GM18909 (cell line): Measurements from ENCODE around the gene MVB12B.

Source experiments
- ATAC-seq: cut with Tn5 transposase; IDR thresholded peaks from one replicate; pipeline ENCODE4 v1.9.1; 2021; ENCODE audit warnings: mild to moderate bottlenecking; ENCODE audit not compliant: unreplicated experiment, poor library complexity

MVB12B gene

DNA sequence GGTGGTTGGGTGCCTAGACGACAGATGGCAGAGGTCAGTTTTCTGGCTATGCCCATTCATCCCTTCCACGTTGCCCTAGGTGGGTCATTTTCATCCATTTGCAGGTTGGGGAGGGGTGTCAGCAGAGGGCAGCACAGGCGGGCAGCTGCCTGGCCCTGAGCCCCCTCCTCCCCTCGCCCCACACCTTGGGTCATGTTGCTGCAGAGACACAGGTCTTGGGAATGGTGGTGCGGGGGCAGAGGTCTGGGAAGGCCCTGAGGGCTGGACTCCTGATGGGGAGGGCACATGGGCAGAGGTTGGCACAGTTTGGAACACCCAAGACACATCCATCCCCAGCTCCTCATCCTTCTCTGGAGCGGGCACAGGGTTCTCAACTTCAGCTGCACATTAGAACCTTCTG lies 183.9 kb downstream of the MVB12B start:
- no peak for ATAC-seq

GRCh38 chr9:126511411-126511810 lies 184.8 kb downstream of the MVB12B start:
- ATAC-seq = no peak

DNA sequence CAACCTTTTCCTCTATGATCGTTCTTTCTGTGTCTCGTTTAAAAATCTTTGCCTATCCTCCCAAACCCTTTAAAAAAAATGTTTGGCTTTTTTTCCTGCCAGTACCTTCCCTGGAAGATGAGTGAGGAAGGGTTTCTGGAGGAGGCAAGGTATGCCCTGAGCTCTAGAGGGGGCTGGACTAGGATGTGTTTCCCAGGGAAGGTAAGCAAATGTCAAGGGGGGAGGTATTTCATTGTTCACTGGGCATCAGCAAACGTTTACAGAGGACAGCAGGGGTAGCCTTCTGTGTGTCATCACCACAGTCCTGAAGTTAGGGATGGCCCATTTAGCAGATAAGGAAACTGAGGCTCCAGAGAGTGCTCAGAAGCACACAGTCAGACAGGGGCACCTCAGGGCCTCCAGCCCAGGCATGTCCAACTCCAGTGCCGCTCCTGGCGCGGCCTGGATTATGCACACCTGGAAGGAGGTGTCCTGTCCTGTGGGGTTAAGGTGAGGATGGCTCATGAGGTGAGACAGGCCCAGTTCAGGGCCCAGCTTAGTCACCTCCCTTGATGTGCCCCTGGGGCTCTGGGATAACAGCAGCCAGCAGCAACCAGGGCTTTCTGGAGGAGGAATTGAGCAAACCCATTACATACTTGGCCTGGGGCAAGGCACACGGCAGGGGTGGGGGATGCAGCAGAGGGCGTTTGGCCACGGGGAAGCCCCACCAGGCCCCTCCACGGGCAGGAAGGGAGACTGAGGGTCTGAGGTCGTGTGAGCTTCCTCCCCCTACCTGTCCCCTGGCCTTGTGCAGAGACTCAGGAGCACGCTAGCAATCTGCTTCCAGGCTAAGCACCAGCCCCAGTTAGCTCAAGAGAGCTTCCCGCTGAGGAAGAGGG lies 186.8 kb downstream of the MVB12B start:
- ATAC-seq = no peak

DNA sequence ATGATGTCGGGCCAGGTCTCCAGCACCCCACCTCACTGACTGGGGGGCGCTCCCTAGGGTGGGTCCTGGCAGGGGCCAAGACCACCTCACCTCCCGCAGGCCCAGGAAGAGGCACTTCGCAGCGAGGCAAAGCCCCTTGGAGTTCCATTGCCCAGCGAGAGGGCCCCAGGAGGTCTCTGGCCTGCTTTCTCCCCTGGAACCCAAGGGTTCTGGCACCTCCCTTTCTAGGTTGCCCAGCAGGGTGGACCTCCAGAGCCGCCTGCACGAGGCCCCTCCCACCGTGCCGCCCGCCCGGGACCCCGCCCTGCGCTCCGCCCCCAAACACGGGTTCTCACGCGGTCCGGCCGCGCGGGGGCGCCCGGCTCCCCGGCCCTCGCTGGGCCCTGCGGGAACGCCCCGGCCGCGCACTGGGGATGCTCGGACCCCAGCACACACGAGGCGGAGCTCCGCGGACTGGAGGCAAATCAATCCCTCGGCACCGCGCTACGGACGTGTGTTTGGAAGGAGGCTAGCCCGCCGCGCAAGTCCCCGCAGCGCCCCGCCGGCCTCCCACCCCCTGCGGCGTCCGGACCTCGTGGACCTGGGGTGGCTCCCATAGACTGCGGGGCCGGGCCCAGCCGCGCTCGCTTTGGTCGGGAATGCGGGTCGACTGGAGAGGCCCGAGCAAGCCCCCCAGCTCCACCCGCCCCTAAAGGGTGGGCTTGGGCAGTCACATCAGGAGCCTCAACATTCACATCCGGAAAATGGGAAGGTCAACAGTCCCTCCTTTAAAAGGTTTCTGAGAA lies 187.6 kb downstream of the MVB12B start:
- no peak for ATAC-seq

DNA sequence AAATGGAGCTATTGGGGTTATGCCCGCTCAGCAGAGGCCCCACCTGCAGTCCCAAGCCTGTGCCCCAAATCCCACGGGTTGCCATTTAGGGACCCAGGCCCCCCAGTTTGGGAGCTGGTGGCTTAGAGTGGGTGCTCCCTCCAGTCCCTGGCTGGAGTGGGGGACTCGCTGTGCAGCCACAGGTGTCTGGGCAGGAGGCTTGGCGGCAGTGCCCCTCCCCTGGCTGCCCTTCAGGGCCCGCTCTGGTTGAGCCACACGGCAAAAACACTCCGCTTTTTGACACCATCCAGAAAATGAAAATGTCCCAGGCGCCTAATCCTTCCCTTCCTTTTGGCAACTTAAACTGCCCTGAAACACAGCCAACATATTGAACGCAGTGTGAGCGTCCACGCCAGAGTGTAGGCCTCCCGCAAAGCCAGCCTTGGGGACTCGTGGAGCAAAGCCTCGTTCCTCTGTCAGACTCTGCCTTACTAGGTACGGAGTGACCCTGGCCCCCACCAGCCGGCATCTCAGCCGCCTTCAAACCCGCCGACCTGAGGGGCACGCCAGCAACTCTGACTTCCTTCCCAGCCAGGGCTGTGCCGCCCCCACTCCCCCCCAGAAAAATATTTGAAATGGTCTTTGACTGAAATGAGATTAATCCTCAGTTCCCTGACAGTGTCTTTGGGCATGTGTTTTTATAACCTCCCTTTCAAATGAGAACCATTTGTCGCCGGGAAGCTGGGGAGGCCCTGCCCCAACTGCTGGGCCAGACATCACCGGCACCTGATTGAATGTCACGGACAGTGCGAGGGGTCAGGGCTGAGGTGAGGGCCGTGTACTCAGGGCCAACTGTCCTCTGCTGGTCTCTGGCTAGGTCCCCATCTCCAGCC lies 188.6 kb downstream of the MVB12B start:
- no peak for ATAC-seq

GRCh38 chr9:126515873-126516505 lies 189.4 kb downstream of the MVB12B start:
- no peak for ATAC-seq

- no peak for ATAC-seq
Observed at GRCh38 chr9:126516561-126516935, 189.9 kb downstream of the MVB12B start.

DNA sequence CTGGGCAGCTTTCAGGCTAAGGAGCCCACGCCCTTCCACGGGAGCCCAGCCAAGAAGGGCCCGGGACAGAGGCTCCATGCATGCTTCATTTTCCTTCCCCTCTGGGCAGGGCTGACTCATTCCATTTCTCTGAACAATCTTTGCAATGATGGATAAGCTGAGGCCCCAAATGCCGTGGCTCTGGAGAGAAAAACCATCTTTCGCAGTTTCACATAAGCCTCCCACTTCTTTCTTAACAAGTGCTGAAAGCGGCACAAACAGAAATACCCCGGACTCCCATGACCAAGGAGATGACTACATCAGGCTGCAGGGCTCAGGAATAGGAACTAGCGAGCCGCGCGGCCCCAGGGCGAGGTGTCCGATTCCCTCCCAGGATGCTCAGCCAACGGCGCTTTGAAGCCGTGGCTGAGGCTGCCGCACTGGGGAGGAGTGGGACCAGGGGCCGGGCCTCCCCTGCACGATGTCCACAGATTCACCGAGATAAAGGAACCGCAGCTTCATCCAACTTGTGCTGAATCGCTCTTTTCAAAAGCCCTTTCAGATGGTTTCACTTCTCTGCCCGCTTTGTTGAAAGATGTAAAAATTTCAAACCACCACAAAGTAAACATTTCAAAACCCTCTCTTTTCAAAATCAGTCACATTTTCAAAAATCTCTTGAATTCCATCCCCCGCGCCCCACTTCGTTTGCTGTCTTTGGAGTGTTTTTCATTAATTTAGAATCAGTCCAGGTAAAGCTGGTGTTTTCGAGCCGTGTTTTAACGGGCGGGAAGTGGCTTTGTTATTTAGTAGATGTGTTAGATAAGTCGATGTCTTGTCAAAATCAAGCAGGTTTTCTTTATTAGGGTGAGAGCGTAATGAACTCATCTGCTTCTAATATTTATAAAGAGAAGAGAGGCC lies 190.6 kb downstream of the MVB12B start:
- no peak for ATAC-seq

DNA sequence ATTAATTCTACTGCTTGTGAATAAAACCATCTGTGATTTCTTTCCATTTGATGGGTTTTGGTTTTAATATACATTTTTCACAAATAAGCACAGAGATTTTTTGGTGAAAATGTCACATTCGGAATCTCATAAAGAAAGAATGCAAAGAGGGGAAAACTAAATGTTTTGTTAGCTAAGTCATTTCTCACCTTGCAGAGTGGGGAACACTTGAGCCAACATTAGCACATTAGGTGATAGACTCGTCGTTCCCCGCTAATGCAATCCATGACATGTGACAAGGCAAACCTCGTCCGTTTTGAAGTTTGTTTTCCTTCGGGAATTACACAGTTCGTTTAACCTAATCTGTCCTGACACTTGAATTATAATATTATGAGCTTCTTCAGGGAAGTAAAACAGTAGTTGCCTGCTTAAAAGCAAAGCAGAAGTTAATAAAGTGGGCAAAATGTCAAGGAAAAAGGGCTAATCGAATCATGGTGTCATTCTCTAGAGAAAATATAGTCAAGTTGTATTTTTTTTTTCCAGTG lies 191.3 kb downstream of the MVB12B start:
- no peak for ATAC-seq

GRCh38 chr9:126518763-126519162 lies 192.1 kb downstream of the MVB12B start:
- ATAC-seq = no peak

DNA sequence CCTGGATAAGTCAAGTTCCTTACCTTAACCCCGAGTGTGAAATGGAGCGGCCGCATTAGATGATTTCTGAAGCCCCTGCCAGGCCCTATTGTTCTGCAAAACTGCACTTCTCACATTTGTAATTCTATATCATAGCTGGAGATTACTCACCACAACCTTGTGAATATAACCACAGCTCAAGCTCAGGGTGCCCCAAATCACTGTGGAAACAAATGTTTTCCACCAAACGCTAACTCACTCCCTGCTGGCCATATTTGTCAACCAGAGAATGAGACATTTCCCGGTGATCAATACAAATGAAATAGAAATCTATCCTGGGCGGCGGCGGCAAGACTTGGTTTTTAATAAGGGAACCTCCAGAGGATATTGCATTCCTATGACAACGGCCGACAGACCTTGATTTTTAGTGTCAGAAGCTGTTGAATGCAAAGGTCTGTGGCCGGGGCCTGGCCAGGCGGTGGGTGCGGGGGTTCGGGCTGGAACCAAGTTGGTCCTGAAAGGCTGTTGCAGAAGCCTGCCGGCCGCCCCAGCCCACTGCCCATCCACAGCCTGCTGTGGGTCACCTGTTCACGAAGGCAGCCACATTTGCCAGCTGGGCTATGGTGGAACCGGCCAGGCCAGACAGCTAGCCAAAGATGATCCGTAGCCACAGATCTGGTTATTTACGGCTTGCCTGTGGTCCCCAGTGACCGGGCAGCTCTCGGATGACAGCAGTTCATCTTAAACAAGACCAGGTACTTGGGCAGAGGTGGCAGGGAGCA lies 193.2 kb downstream of the MVB12B start:
- ATAC-seq = no peak

- no peak for ATAC-seq
Observed at GRCh38 chr9:126520453-126520852, 193.8 kb downstream of the MVB12B start.

DNA sequence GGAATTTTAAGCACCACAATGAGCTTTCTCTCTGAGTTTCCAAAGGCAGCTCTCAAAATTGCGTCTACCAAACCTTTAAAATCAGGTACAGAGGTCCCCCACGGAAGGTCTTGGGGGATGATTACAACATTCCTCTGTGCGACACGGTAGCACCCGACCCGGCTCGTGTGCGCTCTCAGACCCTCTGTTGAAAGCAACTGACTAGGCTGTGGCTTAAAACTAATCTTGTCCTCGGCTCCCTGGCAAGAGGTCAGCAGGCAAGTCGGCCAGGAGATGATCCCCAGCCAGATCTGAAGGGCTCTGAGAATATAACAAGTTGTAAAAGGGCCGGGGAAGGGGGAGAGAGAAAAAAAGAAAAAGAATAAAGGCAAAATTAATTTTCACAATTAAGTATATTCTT lies 194.5 kb downstream of the MVB12B start:
- no peak for ATAC-seq

GRCh38 chr9:126521551-126521950 lies 194.9 kb downstream of the MVB12B start:
- no peak for ATAC-seq

DNA sequence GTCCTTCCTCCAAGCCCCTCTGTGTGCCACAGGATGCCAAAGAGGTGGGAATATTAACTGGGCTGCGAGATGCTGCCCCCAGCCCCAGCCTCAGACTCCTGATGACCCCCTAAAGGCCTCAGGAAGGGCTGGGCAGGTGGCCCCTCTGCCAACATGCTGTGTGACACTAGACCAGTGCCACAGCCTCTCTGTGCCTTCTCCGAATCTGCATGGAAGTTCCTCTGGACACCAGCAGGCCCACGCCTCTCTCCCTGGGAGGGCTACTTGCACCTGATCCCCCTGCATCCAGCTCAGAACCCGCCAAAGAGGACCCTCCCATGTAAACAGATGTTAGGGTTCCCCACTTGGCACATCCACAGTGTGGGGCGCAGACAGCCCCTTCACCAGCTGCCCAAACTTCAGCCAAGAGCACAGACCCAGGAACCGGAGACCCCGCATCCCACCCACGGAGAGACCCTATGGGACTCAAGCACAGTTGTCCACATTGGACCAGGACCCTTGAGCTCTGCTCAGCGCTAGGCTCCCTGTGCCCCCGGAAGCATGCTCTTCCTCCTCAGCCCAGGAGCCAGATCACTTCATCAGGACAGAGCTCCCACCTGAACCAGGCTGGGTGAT lies 195.5 kb downstream of the MVB12B start:
- ATAC-seq = no peak

DNA sequence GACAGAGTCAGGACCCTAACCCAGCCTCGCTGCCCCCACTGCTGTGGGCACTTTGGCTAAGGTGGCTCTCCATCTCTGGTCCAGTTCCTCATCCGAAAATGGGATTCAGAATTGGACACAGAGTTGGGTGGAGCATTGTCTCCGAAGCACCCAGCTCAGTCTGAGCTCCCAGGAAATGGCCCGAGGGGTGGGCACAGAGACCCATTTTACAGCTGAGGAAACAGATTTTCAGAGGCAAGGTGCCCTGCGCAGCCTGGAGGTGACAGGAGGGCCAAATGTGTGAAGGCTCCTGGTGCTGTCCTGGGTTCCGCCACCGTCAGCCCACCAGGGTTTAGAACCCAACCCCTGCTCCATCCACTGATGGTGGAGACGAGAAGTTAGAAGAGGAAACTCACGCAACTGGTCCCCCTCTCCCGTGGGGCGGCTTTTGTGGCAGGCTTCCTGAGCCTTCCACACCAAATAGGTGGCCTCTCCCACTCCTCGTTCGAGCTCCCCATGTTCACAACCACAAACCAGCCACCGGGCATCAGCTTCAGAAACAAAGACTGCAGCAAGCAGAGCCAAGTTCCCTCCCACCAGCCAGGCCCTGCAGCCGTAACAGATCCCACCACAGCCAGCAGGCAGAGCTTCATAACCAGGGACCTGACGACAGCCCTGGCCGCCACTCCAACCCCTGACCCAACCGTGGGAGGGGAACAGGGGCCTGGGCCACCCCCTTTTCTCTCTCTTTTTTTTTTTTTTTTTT lies 196.2 kb downstream of the MVB12B start:
- ATAC-seq = no peak

DNA sequence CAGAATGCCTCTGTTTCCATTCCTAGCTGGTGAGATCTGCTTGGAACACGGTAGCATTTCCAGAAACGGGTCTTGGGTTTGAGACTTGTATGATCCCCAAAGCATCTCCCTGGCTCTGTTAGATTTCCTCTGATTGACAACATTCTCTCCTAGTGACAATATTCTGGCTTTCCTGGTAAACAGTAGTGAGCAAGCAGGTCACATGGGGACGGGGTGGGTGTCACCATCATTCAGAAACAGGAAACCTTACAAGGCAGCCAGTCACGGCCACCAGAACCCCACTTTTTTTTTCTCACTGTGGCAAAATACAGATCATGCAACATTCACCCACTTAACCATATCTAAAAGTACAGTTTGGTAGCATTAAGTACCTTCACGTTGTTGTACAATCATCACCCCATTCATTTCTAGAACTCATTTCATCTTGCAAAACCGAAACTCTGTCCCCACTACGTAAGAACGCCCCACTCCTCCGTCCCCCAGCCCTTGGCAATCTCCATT lies 197.0 kb downstream of the MVB12B start:
- no peak for ATAC-seq
